HG03457 (cell line): ENCODE measurements around the gene SLC45A3.

Source experiments
- ATAC-seq: cut with Tn5 transposase; IDR thresholded peaks from one replicate; pipeline ENCODE4 v1.9.1; 2021; ENCODE audit warnings: moderate number of reproducible peaks; ENCODE audit not compliant: unreplicated experiment

SLC45A3 gene

GRCh38 chr1:205701420-205701819 is 21.1 kb upstream of the SLC45A3 start:
- no peak for ATAC-seq

GRCh38 chr1:205700865-205701401 is 20.6 kb upstream of the SLC45A3 start:
- no peak for ATAC-seq

GRCh38 chr1:205699416-205699815 is 19.1 kb upstream of the SLC45A3 start:
- ATAC-seq = no peak

- ATAC-seq = no peak
These were observed 18.6 kb upstream of the SLC45A3 start for GRCh38 chr1:205698921-205699320.

- no peak for ATAC-seq
These were observed 13.2 kb upstream of the SLC45A3 start for GRCh38 chr1:205693421-205693991.

- ATAC-seq = no peak
These were observed 12.1 kb upstream of the SLC45A3 start for GRCh38 chr1:205692423-205692822.

GRCh38 chr1:205690122-205690756 is 9.9 kb upstream of the SLC45A3 start:
- no peak for ATAC-seq

GRCh38 chr1:205689479-205689878 is 9.2 kb upstream of the SLC45A3 start:
- no peak for ATAC-seq

- ATAC-seq = no peak
These were observed 8.1 kb upstream of the SLC45A3 start for GRCh38 chr1:205688171-205689080.

GRCh38 chr1:205687242-205687641 is 6.9 kb upstream of the SLC45A3 start:
- no peak for ATAC-seq

GRCh38 chr1:205681364-205681763 is 1.1 kb upstream of the SLC45A3 start:
- no peak for ATAC-seq

- ATAC-seq = no peak
These were observed 1.8 kb downstream of the SLC45A3 start for GRCh38 chr1:205678286-205679111.

- no peak for ATAC-seq
These were observed 3.1 kb downstream of the SLC45A3 start for GRCh38 chr1:205677167-205677566.

- ATAC-seq = no peak
These were observed 3.7 kb downstream of the SLC45A3 start for GRCh38 chr1:205676597-205676996.

GRCh38 chr1:205676002-205676401 is 4.3 kb downstream of the SLC45A3 start:
- ATAC-seq = no peak

- no peak for ATAC-seq
These were observed 5.1 kb downstream of the SLC45A3 start for GRCh38 chr1:205675247-205675646.

- no peak for ATAC-seq
These were observed 7.3 kb downstream of the SLC45A3 start for GRCh38 chr1:205672970-205673369.

GRCh38 chr1:205672395-205672889 is 7.9 kb downstream of the SLC45A3 start:
- ATAC-seq = no peak

- ATAC-seq = no peak
These were observed 9.5 kb downstream of the SLC45A3 start for GRCh38 chr1:205670611-205671430.

GRCh38 chr1:205670150-205670446 is 10.2 kb downstream of the SLC45A3 start:
- no peak for ATAC-seq
